IMR-90 (cell line): ENCODE measurements around the gene ZFPM1. TPM values are rescaled to one million over a fixed set of nuclear protein-coding genes. Genes with fewer than 3 reads are reported as not detected.

Source experiments
- ATAC-seq: fragments of 200-7000 bp; cut with Tn5 transposase; 2 replicates; pipeline ENCODE4 v1.9.1; 2020; ENCODE audit warnings: low read depth, mild to moderate bottlenecking, moderate library complexity
- BruUV-seq: library from RNA; stranded (reverse); fragments of 400-500 nt; replicated peaks from 2 replicates; lab custom pipeline; 2021; lab: Mats Ljungman, UMichigan
- CTCF ChIA-PET: fragments of 300-600 bp; formaldehyde crosslinking; extraction: SDS; loops from one replicate; lab custom pipeline; 2021; ENCODE audit warnings: antibody characterized with exemption; lab: Yijun Ruan, JAX
- POLR2A ChIA-PET: fragments of 300-600 bp; sonication (Branson Sonifier 250); formaldehyde crosslinking; loops from one replicate; lab custom pipeline; 2022; ENCODE audit warnings: antibody characterized with exemption; ENCODE audit not compliant: unreplicated experiment; lab: Charles Lee
- DNase-seq: peaks from one replicate; pipeline ENCODE4 v3.0.0; 2013
- H2AFZ ChIP-seq: replicated peaks from 2 replicates; pipeline ENCODE3; 2013; ENCODE audit warnings: low read length, mild to moderate bottlenecking; ENCODE audit not compliant: poor library complexity
- H2AK5ac ChIP-seq: 2 replicates; pipeline ENCODE4 v1.6.1; 2013; ENCODE audit warnings: low read depth, low read length, inconsistent platforms
- H2AK9ac ChIP-seq: replicated peaks from 2 replicates; pipeline ENCODE3; 2013; ENCODE audit warnings: mild to moderate bottlenecking, low read depth, low read length, moderate library complexity; ENCODE audit not compliant: poor library complexity
- H2BK120ac ChIP-seq: 2 replicates; pipeline ENCODE4 v1.6.1; 2013; ENCODE audit warnings: low read depth, low read length, inconsistent platforms
- H2BK15ac ChIP-seq: 3 replicates; pipeline ENCODE4 v1.6.1; 2013; ENCODE audit warnings: low read depth, low read length, inconsistent platforms
- H2BK20ac ChIP-seq: 2 replicates; pipeline ENCODE4 v1.6.1; 2013; ENCODE audit warnings: low read depth, mild to moderate bottlenecking, inconsistent platforms, low read length, moderate library complexity
- H2BK5ac ChIP-seq: 2 replicates; pipeline ENCODE4 v1.6.1; 2013; ENCODE audit warnings: mild to moderate bottlenecking, low read depth, low read length, inconsistent platforms; ENCODE audit not compliant: poor library complexity, severe bottlenecking
- H3K14ac ChIP-seq: replicated peaks from 2 replicates; pipeline ENCODE4 v1.6.1; 2013; ENCODE audit warnings: low read depth, low read length, inconsistent platforms
- H3K18ac ChIP-seq: 2 replicates; pipeline ENCODE4 v1.6.1; 2013; ENCODE audit warnings: low read depth, low read length, control low read depth
- H3K23ac ChIP-seq: 2 replicates; pipeline ENCODE4 v1.6.1; 2013; ENCODE audit warnings: low read depth, low read length, inconsistent platforms
- H3K27ac ChIP-seq: 2 replicates; pipeline ENCODE4 v1.5.1; 2013; ENCODE audit warnings: mild to moderate bottlenecking, control low read depth, low read length; ENCODE audit not compliant: insufficient read depth
- H3K27me3 ChIP-seq: 2 replicates; pipeline ENCODE4 v1.6.1; 2013; ENCODE audit warnings: low read length; ENCODE audit not compliant: control insufficient read depth, insufficient read depth
- H3K36me3 ChIP-seq: 2 replicates; pipeline ENCODE4 v1.6.1; 2013; ENCODE audit warnings: low read length, mixed read lengths; ENCODE audit not compliant: control insufficient read depth, insufficient read depth
- H3K4ac ChIP-seq: 2 replicates; pipeline ENCODE4 v1.6.1; 2013; ENCODE audit warnings: low read depth, low read length, inconsistent platforms
- H3K4me1 ChIP-seq: 2 replicates; pipeline ENCODE4 v1.6.1; 2013; ENCODE audit warnings: low read length, mixed read lengths; ENCODE audit not compliant: control insufficient read depth, insufficient read depth
- H3K4me2 ChIP-seq: 2 replicates; pipeline ENCODE4 v1.6.1; 2013; ENCODE audit warnings: low read depth, mild to moderate bottlenecking, control low read depth, low read length, moderate library complexity
- H3K4me3 ChIP-seq: 2 replicates; pipeline ENCODE4 v1.5.1; 2013; ENCODE audit warnings: low read depth, mild to moderate bottlenecking, control low read depth, low read length, moderate library complexity; ENCODE audit not compliant: insufficient read depth
- H3K56ac ChIP-seq: 2 replicates; pipeline ENCODE4 v1.6.1; 2013; ENCODE audit warnings: low read length, inconsistent platforms; ENCODE audit not compliant: insufficient read depth; ENCODE audit errors: extremely low read depth
- H3K79me1 ChIP-seq, 2 experiments: 2 replicates each; pipeline ENCODE4 v1.6.1; 2013; ENCODE audit warnings: low read length in 2 of 2, inconsistent platforms in 1 of 2, low read depth in 1 of 2
- H3K9ac ChIP-seq: 2 replicates; pipeline ENCODE4 v1.6.1; 2013; ENCODE audit warnings: low read depth, low read length, control low read depth
- H3K9me1 ChIP-seq: 2 replicates; pipeline ENCODE4 v1.6.1; 2013; ENCODE audit warnings: low read length, inconsistent platforms; ENCODE audit not compliant: insufficient read depth
- H3K9me3 ChIP-seq: 2 replicates; pipeline ENCODE4 v1.6.1; 2013; ENCODE audit warnings: low read length; ENCODE audit not compliant: control insufficient read depth, insufficient read depth
- H4K20me1 ChIP-seq: 2 replicates; pipeline ENCODE4 v1.6.1; 2013; ENCODE audit warnings: low read length, inconsistent platforms; ENCODE audit not compliant: insufficient read depth
- H4K5ac ChIP-seq: 2 replicates; pipeline ENCODE4 v1.6.1; 2013; ENCODE audit warnings: mild to moderate bottlenecking, low read depth, low read length, control low read depth
- H4K8ac ChIP-seq, 2 experiments: 2 replicates each; pipeline ENCODE4 v1.6.1; 2013; ENCODE audit warnings: low read depth in 2 of 2, low read length in 2 of 2, control low read depth in 1 of 2, inconsistent platforms in 1 of 2
- H4K91ac ChIP-seq: 2 replicates; pipeline ENCODE4 v1.6.1; 2013; ENCODE audit warnings: low read depth, low read length, inconsistent platforms; ENCODE audit not compliant: insufficient read depth
- BHLHE40 ChIP-seq: fragments of 150-350 bp; IDR thresholded peaks from 2 replicates; pipeline ENCODE4 v1.6.1; 2016; ENCODE audit warnings: mild to moderate bottlenecking, low read depth, low read length
- CEBPB ChIP-seq: IDR thresholded peaks from 2 replicates; pipeline ENCODE4 v1.6.1; 2012; ENCODE audit warnings: low read depth, low read length, improper control_type of control experiment
- CHD1 ChIP-seq: IDR thresholded peaks from 2 replicates; pipeline ENCODE4 v1.6.1; 2012; ENCODE audit warnings: low read depth, low read length, improper control_type of control experiment
- FOS ChIP-seq: fragments of 150-350 bp; IDR thresholded peaks from 2 replicates; pipeline ENCODE4 v1.6.1; 2016; ENCODE audit warnings: low read depth, low read length
- MAZ ChIP-seq: IDR thresholded peaks from 2 replicates; pipeline ENCODE4 v1.6.1; 2012; ENCODE audit warnings: low read depth, mild to moderate bottlenecking, low read length, improper control_type of control experiment, moderate library complexity, borderline replicate concordance
- MXI1 ChIP-seq: IDR thresholded peaks from 2 replicates; pipeline ENCODE4 v1.6.1; 2012; ENCODE audit warnings: low read depth, mild to moderate bottlenecking, low read length, moderate library complexity, borderline replicate concordance
- RAD21 ChIP-seq: IDR thresholded peaks from 2 replicates; pipeline ENCODE4 v1.6.1; 2012; ENCODE audit warnings: low read length, improper control_type of control experiment
- RCOR1 ChIP-seq: IDR thresholded peaks from 2 replicates; pipeline ENCODE4 v1.6.1; 2012; ENCODE audit warnings: mild to moderate bottlenecking, low read length, improper control_type of control experiment; ENCODE audit not compliant: insufficient replicate concordance
- RFX5 ChIP-seq: IDR thresholded peaks from 2 replicates; pipeline ENCODE4 v1.8.0; 2012; ENCODE audit warnings: low read depth, mild to moderate bottlenecking, low read length, moderate library complexity
- SMC3 ChIP-seq: fragments of 150-350 bp; IDR thresholded peaks from 2 replicates; pipeline ENCODE4 v1.6.1; 2016; ENCODE audit warnings: low read depth, mild to moderate bottlenecking, antibody characterized with exemption, low read length, moderate library complexity
- USF2 ChIP-seq: fragments of 150-350 bp; IDR thresholded peaks from 2 replicates; pipeline ENCODE4 v1.6.1; 2017; ENCODE audit warnings: mild to moderate bottlenecking, antibody characterized with exemption, low read length, low read depth
- WGBS, 2 experiments: methylation state at CpG; one replicate each; pipeline versions ENCODE4 v1.1.5 to v1.1.7; 2013; ENCODE audit warnings: missing lambda C conversion rate in 2 of 2; ENCODE audit not compliant: insufficient read length in 1 of 2; ENCODE audit errors: extremely low coverage in 2 of 2; 5-methylcytosine and 5-hydroxymethylcytosine counted together
- dilution Hi-C: fragments of 300-500 bp; cut with HindIII; formaldehyde crosslinking; loops from one replicate; pipeline ENCODE4 v1.14.3; 2018; ENCODE audit warnings: low sequenced_read_pairs; ENCODE audit not compliant: unreplicated experiment
- in situ Hi-C: fragments of 300-500 bp; cut with MboI; formaldehyde crosslinking; loops from 3 replicates; pipeline ENCODE4 v1.14.3; 2019; ENCODE audit warnings: low sequenced_read_pairs, inconsistent platforms, mixed read lengths
- intact Hi-C: fragments of 100-400 bp; cut with micrococcal nuclease; formaldehyde crosslinking; loops from 2 replicates; pipeline ENCODE4 v1.10.0; 2022
- polyA plus RNA-seq, 3 experiments: library from polyadenylated mRNA; depleted of rRNA; stranded (reverse); fragments of >200 nt; gene quantifications; 2 replicates each; pipeline ENCODE4 v1.2.3, GENCODE V29; 2012; ENCODE audit warnings: low replicate concordance in 1 of 3
- total RNA-seq: library from RNA; depleted of rRNA; stranded (reverse); fragments of >200 nt; gene quantifications from 2 replicates; pipeline ENCODE4 v1.2.3, GENCODE V29; 2012

Gene ZFPM1
- total and polyA plus RNA-seq, 2 of the 4 experiments (the other 2 are of a cell fraction) = 0.36 to 1.1 TPM

- no peak overlapping the region for H3K9ac ChIP-seq
- no peak overlapping the region for H3K4ac ChIP-seq
- ChIA-PET CTCF (no interaction called here), POLR2A (no interaction called here)
- no peak overlapping the region for H2BK120ac ChIP-seq
- no peaks in the 10 kb centered on the region for H3K27me3 ChIP-seq
- no peak overlapping the region for H3K23ac ChIP-seq
- H3K14ac ChIP-seq = no peak overlapping the region
- H3K4me3 ChIP-seq = no peak overlapping the region
- no peak overlapping the region for H2BK15ac ChIP-seq
- no peaks in the 10 kb centered on the region for H3K9me3 ChIP-seq
- intact Hi-C loops (no loop called here), dilution Hi-C loops (no loop called here), in situ Hi-C loops (no loop called here)
- no peak overlapping the region for H3K27ac ChIP-seq
- H3K36me3 ChIP-seq = no peaks in the 10 kb centered on the region
- no peak overlapping the region for H3K56ac ChIP-seq
- peaks cover 3 to 29% of the 10 kb centered on the region in 2 experiments; a peak in 3 of 4 replicates for H3K79me1 ChIP-seq
- no TSS peak for BruUV-seq
- H2AK9ac ChIP-seq = no peak overlapping the region
- H4K8ac ChIP-seq = no peak overlapping the region
- TF ChIP-seq SMC3 (no peak), USF2 (no peak), CHD1 (no peak), RCOR1 (no peak), RFX5 (no peak), BHLHE40 (no peak), MAZ (no peak), FOS (no peak), MXI1 (no peak), RAD21 (no peak), CEBPB (no peak)
- no peak for ATAC-seq
- DNase-seq = no peak
- no peak overlapping the region for H2BK20ac ChIP-seq
- peaks cover 42% of the 10 kb centered on the region for H4K20me1 ChIP-seq
- no peaks in the 10 kb centered on the region; the same call in 1 of the 2 replicates for H3K4me1 ChIP-seq
- 91% methylated on average over 7 of the region's 13 CpGs; no CpG with 5 or more reads in 1 of the 2 experiments for WGBS, 2 experiments
- H3K18ac ChIP-seq = no peak overlapping the region
- no peak overlapping the region for H2AK5ac ChIP-seq
- no peak overlapping the region for H2BK5ac ChIP-seq
- no peak overlapping the region for H3K4me2 ChIP-seq
- no peaks in the 10 kb centered on the region for H3K9me1 ChIP-seq
- no peak overlapping the region for H2AFZ ChIP-seq
- no peak overlapping the region for H4K5ac ChIP-seq
- no peak overlapping the region for H4K91ac ChIP-seq
Observed at GRCh38 chr16:88466949-88467348, 13.9 kb downstream of the ZFPM1 start.
